ENCODE results near the gene FAM13C. TPM values are rescaled to one million over a fixed set of nuclear protein-coding genes. Genes with fewer than 3 reads are reported as not detected.

Gene FAM13C
- total and polyA plus RNA-seq, 2 of the 4 experiments (the other 2 are of a cell fraction): 1.6 to 2.9 TPM

DNA sequence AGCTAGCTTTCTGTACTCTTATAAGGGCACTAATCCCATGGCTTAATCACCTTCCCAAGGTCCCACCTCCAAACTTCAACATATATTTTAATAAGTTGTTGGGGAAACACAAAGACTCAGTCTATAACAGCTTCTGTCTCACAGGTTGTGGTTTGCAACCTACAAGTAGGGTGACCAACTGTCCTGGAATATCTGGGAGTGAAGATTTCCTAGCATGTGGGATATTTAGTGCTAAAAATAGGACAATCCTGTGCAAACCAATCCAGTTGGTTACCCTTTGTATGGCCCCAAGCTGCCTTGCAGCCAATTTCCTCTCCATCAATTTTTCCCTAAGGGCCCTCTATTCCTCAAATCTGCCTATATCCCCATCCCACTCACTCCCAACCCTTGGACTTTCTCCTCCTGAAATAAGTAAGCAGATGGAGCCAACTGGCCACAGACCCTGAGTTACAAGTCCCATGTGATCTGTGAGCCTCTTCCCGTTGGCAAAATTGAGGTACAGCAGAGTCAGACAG lies 82.3 kb downstream of the FAM13C start:
- Histone ChIP-seq H3K18ac (ENCODE audit: low read depth, low read length) (no peak overlapping the region), H4K5ac (ENCODE audit: low read depth, low read length) (no peak overlapping the region), H2BK20ac (ENCODE audit: low read depth, low read length) (no peak overlapping the region), H3K27me3 (ENCODE audit: control insufficient read depth, insufficient read depth, low read length) (no peaks in the 10 kb centered on the region), H2BK120ac (ENCODE audit: low read depth, low read length) (no peak overlapping the region), H3K9me1 (ENCODE audit: insufficient read depth, low read length) (no peaks in the 10 kb centered on the region), H3K9me3 (ENCODE audit: control insufficient read depth, insufficient read depth, low read length) (no peaks in the 10 kb centered on the region), H3K4me3 (ENCODE audit: insufficient read depth, low read depth, low read length) (no peak overlapping the region), H3K9ac (ENCODE audit: low read depth, low read length) (no peak overlapping the region), H2AK9ac (replicated peaks; ENCODE audit: low read depth, low read length, poor library complexity) (no peak overlapping the region), H3K4ac (ENCODE audit: low read depth, low read length) (no peak overlapping the region), H3K56ac (ENCODE audit: extremely low read depth, insufficient read depth, low read length) (no peak overlapping the region), H3K27ac (ENCODE audit: insufficient read depth, low read length) (no peak overlapping the region), H2BK5ac (ENCODE audit: low read depth, low read length, poor library complexity, severe bottlenecking) (no peak overlapping the region), H3K4me1 (ENCODE audit: control insufficient read depth, insufficient read depth, low read length) (no peaks in the 10 kb centered on the region), H3K79me1 (ENCODE audit: low read depth in 1 of 2, low read length in 2 of 2) (no peaks in the 10 kb centered on the region), H3K23ac (ENCODE audit: low read depth, low read length) (no peak overlapping the region), H2BK15ac (ENCODE audit: low read depth, low read length) (no peak overlapping the region), H4K8ac (ENCODE audit: low read depth in 2 of 2, low read length in 2 of 2) (no peak overlapping the region), H3K36me3 (ENCODE audit: control insufficient read depth, insufficient read depth, low read length) (no peaks in the 10 kb centered on the region), H3K14ac (replicated peaks; ENCODE audit: low read depth, low read length) (no peak overlapping the region), H3K4me2 (ENCODE audit: low read depth, low read length) (no peak overlapping the region), H2AK5ac (ENCODE audit: low read depth, low read length) (no peak overlapping the region), H4K20me1 (ENCODE audit: insufficient read depth, low read length) (no peaks in the 10 kb centered on the region), H2AFZ (replicated peaks; ENCODE audit: low read length, poor library complexity) (no peak overlapping the region), H4K91ac (ENCODE audit: insufficient read depth, low read depth, low read length) (no peak overlapping the region)
- no peak for DNase-seq
- no TSS peak for BruUV-seq (replicated peaks)
- ChIA-PET POLR2A (ENCODE audit: unreplicated experiment) (no interaction called here), CTCF (no interaction called here)
- WGBS, 2 experiments (ENCODE audit: extremely low coverage in 2 of 2, insufficient read length in 1 of 2): no CpG with 5 or more reads among the region's 1 CpG
- no peak for ATAC-seq (ENCODE audit: low read depth)
- intact Hi-C loops (cut with micrococcal nuclease): no loop called here
- TF ChIP-seq RFX5 (IDR thresholded peaks at IDR 0.05; ENCODE audit: low read depth, low read length) (no peak), CEBPB (IDR thresholded peaks at IDR 0.05; ENCODE audit: low read depth, low read length) (no peak), MXI1 (IDR thresholded peaks at IDR 0.05; ENCODE audit: borderline replicate concordance, low read depth, low read length) (no peak)
- dilution Hi-C loops (cut with HindIII; ENCODE audit: low sequenced_read_pairs, unreplicated experiment): no loop called here
- in situ Hi-C loops (cut with MboI; ENCODE audit: low sequenced_read_pairs): no loop called here
